ENCODE measurements around the gene SLC16A13.
"Not testable (repeated sequence)": the region's sequence is repeated elsewhere in the genome, so short reads cannot be mapped to it uniquely, and the experiment has no call there.

Gene SLC16A13

GRCh38 chr17:7035591-7036368, at the start of gene SLC16A13:
Gene SLC16A13 (plus strand): TSS chr17:7036015. CDS start chr17:7036383, 368 bp downstream.
- TF ChIP-seq ZNF274 (IDR thresholded peaks at IDR 0.05; ENCODE audit: low read depth, low read length), result no peak
- H3K4me3 ChIP-seq (ENCODE audit: low read length), result peak within 1 kb of the TSS; percentile 81

- TF ChIP-seq ZNF274 (IDR thresholded peaks at IDR 0.05; ENCODE audit: low read depth, low read length), result no peak
- no peak overlapping the region for H3K4me3 ChIP-seq (ENCODE audit: low read length)
Observed at GRCh38 chr17:6986676-6987075, 49.1 kb upstream of the SLC16A13 start.

- H3K4me3 ChIP-seq (ENCODE audit: low read length), result no peak overlapping the region
- TF ChIP-seq ZNF274 (IDR thresholded peaks at IDR 0.05; ENCODE audit: low read depth, low read length), result no peak
Observed at GRCh38 chr17:6989779-6990178, 46.0 kb upstream of the SLC16A13 start.

- H3K4me3 ChIP-seq (ENCODE audit: low read length), result not testable (repeated sequence)
Observed at GRCh38 chr17:6993613-6994056, 42.2 kb upstream of the SLC16A13 start.

- H3K4me3 ChIP-seq (ENCODE audit: low read length), result no peak overlapping the region
- no peak for TF ChIP-seq ZNF274 (IDR thresholded peaks at IDR 0.05; ENCODE audit: low read depth, low read length)
Observed at GRCh38 chr17:6994118-6994598, 41.7 kb upstream of the SLC16A13 start.

- TF ChIP-seq ZNF274 (IDR thresholded peaks at IDR 0.05; ENCODE audit: low read depth, low read length), result no peak
- no peak overlapping the region for H3K4me3 ChIP-seq (ENCODE audit: low read length)
Observed at GRCh38 chr17:6994666-6995256, 41.1 kb upstream of the SLC16A13 start.

- no peak within 1 kb of the TSS for H3K4me3 ChIP-seq (ENCODE audit: low read length)
- no peak for TF ChIP-seq ZNF274 (IDR thresholded peaks at IDR 0.05; ENCODE audit: low read depth, low read length)
Observed at GRCh38 chr17:6995500-6996255, 40.1 kb upstream of the SLC16A13 start, which contains the start of gene ALOX12. Gene ALOX12 (plus strand): TSS chr17:6996049. CDS start chr17:6996118, 69 bp downstream.

GRCh38 chr17:6996256-6997011, 39.4 kb upstream of the SLC16A13 start:
- H3K4me3 ChIP-seq (ENCODE audit: low read length), result no peak overlapping the region
- TF ChIP-seq ZNF274 (IDR thresholded peaks at IDR 0.05; ENCODE audit: low read depth, low read length), result no peak

GRCh38 chr17:6997171-6997570, 38.6 kb upstream of the SLC16A13 start:
- H3K4me3 ChIP-seq (ENCODE audit: low read length), result no peak overlapping the region
- TF ChIP-seq ZNF274 (IDR thresholded peaks at IDR 0.05; ENCODE audit: low read depth, low read length), result no peak

GRCh38 chr17:6998855-6999508, 36.8 kb upstream of the SLC16A13 start:
- H3K4me3 ChIP-seq (ENCODE audit: low read length), result no peak overlapping the region
- TF ChIP-seq ZNF274 (IDR thresholded peaks at IDR 0.05; ENCODE audit: low read depth, low read length), result no peak

- H3K4me3 ChIP-seq (ENCODE audit: low read length), result no peak overlapping the region
- no peak for TF ChIP-seq ZNF274 (IDR thresholded peaks at IDR 0.05; ENCODE audit: low read depth, low read length)
Observed at GRCh38 chr17:7001318-7001961, 34.4 kb upstream of the SLC16A13 start.

GRCh38 chr17:7002288-7003047, 33.3 kb upstream of the SLC16A13 start:
- no peak overlapping the region for H3K4me3 ChIP-seq (ENCODE audit: low read length)
- no peak for TF ChIP-seq ZNF274 (IDR thresholded peaks at IDR 0.05; ENCODE audit: low read depth, low read length)
